GM23248 (cell line): ENCODE measurements around the gene MARCHF3.
"Not testable (repeated sequence)": the region's sequence is repeated elsewhere in the genome, so short reads cannot be mapped to it uniquely, and the experiment has no call there.

Source experiments
- EZH2 ChIP-seq: fragments of 200-600 bp; sonication (generic); IDR thresholded peaks from 2 replicates; pipeline ENCODE4 v1.6.1; 2018; ENCODE audit warnings: antibody characterized with exemption, mild to moderate bottlenecking; ENCODE audit not compliant: insufficient read depth, poor library complexity, severe bottlenecking
- EZH2phosphoT487 ChIP-seq: fragments of 200-600 bp; sonication (generic); IDR thresholded peaks from 2 replicates; pipeline ENCODE4 v1.6.1; 2018; ENCODE audit warnings: antibody characterized with exemption, moderate library complexity, mild to moderate bottlenecking, low read depth; ENCODE audit not compliant: insufficient read depth

DNA sequence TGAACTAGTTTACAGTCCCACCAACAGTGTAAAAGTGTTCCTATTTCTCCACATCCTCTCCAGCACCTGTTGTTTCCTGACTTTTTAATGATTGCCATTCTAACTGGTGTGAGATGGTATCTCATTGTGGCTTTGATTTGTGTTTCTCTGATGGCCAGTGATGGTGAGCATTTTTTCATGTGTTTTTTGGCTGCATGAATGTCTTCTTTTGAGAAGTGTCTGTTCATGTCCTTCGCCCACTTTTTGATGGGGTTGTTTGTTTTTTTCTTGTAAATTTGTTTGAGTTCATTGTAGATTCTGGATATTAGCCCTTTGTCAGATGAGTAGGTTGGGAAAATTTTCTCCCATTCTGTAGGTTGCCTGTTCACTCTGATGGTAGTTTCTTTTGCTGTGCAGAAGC lies 126.0 kb downstream of the MARCHF3 start:
- not testable (repeated sequence) for TF ChIP-seq EZH2, EZH2phosphoT487
